Stimulated activated CD8-positive, alpha-beta memory T cell treated with anti-CD3 and anti-CD28 coated beads, Interleukin-7, amount 100 ng/mL, for 4 hours (primary cell): Measurements from ENCODE around the gene PIANP.
"Not testable (repeated sequence)": the region's sequence is repeated elsewhere in the genome, so short reads cannot be mapped to it uniquely, and the experiment has no call there.

Experiments
- DNase-seq, 2 donors: peaks; one replicate each; pipeline ENCODE4 v3.0.0-alpha.2; 2020; ENCODE audit warnings: low read depth in 2 of 2

PIANP gene, protein sequence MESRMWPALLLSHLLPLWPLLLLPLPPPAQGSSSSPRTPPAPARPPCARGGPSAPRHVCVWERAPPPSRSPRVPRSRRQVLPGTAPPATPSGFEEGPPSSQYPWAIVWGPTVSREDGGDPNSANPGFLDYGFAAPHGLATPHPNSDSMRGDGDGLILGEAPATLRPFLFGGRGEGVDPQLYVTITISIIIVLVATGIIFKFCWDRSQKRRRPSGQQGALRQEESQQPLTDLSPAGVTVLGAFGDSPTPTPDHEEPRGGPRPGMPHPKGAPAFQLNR

DNA sequence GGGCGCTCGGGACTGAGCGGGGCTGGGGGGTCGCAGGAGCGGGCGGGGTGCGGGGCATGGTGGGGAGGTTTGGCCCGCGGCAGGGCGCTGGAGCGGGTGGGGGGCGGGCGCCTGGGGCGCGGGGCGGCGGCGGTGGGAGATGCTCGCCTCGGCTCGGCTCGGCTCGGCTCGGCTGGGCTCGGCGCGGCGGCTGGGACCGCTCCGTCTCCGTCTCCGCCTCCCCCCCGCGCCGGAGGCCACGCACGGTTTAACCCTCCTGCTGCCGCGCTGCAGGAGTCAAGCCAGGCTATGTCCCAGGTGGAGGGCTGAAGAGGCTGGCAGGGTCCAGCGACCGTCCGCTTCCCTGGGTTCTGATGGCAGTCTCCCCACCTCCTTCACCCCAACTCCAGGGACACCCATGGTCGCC is at the start of gene PIANP:
Gene PIANP (minus strand): TSS at position 170 of the 406 bp plus-strand sequence. CDS start 2,754 bp downstream, outside the sequence.
- DNase-seq = peak in 1 of 2 donors; percentile 27

DNA sequence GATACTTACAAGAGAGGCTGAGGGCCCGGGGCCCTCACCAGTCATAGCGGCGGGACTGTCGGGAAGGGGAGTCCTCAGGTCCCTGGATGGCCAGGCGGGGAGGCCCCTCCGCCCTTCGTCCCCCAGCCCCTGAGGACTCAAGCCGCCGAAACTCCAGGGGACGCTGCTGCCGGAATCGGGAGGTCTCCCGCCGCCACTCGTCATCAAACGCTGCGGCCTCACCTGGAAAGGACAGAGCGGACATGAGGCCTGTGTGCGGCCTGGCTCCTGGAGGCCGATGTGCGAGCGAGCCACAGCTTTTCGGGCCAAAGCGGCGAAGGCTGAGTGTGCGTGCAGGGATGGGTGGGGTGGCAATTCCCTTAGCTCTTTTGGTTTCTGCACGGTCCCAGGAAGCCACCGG is 48.1 kb upstream of the PIANP start:
- no peak for DNase-seq

DNA sequence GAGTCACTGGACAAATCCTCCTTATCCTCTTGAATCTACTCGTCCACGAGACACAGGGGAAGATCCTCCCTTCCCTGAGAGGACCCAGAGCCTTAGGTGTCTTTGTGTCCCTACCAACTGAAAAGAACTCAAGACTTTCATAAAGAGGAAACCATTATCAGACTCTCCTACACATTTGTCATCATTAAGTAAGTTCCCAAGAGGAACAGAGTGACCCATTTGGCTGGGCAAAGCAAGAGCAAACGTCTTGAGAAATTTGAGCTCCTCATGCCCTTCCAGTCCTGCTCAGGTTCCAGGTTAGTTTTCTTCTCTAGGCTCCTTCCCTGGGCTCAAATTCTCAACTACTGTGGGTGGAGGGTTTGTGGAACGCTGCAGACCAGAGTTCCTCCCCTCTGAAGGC is 46.6 kb upstream of the PIANP start:
- DNase-seq = no peak

DNA sequence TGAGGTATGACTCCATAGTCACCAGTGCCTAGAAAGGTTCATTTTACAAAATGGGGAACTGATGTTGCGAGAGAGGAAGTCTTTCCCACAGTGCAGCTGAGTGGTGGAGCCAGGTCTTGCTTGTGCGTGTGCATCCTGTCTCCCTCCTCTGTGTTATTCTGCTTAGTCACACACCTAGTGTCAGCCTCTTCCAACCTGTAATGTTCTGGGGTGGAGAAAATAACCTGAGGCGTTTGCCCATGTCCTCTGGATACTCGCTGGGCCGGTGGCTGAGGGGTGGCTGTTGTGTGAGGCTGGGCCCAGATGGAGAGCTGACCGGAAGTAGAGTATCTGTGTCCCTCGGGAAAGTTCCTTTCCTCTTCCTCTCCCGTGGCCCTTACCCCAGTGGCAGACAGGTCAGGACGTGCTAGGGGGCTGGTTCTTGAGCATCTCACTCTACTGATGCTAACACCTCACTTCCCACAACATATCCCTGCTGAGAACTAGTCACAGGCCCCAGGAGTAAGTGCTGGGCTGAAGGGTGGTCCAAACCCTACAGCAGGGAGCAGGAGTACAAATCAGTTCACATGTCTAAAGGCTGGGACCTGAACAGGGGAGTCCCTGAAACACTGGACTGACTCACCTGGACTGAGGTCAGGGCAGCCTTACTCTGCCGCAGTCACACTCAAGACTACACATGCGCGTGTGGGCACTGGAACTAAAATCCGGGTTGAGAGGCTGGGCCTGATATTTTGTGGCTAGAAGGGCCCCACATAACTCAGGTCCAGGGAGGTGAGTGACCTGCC is 45.3 kb upstream of the PIANP start:
- no peak for DNase-seq

DNA sequence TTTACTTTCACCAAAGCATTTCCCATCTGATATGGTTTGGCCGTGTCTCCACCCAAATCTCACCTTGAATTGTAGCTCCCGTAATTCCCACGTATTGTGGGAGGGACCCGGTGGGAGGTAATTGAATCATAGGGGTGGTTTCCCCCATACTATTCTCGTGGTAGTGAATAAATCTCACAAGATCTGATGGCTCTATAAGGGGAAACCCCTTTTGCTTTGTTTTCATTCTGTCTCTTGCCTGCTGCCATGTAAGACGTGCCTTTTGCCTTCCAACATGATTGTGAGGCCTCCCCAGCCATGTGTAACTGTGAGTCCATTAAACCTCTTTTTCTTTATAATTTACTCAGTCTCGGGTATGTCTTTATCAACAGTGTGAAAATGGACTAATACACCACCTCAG is 42.7 kb upstream of the PIANP start:
- DNase-seq = not testable (repeated sequence)

DNA sequence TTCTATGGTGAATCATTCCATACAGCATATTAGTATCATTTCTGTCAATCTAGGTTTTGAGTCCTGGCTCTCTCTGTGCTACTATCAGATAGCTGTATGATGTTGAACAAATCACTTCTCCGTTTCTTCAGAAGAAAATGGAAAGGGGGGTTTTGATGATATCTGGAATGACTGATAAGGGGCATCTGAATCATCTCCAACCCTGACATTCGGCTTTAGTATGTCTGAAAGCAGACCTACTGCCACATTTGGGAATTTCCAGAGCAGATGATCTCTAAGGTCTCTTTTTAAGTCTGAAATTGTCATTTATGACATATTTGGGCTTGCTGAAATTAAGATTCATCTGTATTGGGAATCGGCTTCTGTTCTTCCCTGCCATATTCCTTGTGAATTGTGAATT is 42.2 kb upstream of the PIANP start:
- DNase-seq = no peak

DNA sequence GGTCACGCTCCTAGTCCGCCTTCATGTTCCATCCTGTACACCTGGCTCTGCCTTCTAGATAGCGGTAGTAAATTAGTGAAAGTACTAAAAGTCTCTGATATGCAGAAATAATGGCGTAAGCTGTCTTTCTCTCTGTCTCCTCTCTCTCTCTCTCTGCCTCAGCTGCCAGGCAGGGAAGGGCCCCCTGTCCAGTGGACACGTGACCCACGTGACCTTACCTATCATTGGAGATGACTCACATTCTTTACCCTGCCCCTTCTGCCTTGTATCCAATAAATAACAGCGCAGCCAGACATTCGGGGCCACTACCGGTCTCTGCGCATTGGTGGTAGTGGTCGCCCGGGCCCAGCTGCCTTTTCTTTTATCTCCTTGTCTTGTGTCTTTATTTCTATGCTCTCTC is 41.5 kb upstream of the PIANP start:
- not testable (repeated sequence) for DNase-seq

DNA sequence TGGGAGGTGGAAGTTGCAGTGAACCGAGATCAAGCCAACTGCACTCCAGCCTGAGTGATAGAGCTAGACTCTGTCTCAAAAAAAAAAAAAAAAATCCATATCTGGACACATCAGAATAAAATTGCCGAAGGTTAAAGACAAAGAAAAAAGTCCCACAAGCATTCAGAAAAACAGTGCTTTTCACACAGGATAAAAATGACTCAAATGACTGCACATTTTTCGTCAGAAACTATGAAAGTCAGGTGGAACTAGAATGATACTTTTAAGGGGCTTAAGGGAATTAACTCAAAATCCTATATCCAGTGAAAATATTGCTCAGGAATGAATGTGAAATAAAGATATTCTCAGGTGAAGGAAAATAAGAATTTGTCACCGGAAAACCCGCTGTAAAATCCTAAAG is 36.1 kb upstream of the PIANP start:
- DNase-seq = no peak

DNA sequence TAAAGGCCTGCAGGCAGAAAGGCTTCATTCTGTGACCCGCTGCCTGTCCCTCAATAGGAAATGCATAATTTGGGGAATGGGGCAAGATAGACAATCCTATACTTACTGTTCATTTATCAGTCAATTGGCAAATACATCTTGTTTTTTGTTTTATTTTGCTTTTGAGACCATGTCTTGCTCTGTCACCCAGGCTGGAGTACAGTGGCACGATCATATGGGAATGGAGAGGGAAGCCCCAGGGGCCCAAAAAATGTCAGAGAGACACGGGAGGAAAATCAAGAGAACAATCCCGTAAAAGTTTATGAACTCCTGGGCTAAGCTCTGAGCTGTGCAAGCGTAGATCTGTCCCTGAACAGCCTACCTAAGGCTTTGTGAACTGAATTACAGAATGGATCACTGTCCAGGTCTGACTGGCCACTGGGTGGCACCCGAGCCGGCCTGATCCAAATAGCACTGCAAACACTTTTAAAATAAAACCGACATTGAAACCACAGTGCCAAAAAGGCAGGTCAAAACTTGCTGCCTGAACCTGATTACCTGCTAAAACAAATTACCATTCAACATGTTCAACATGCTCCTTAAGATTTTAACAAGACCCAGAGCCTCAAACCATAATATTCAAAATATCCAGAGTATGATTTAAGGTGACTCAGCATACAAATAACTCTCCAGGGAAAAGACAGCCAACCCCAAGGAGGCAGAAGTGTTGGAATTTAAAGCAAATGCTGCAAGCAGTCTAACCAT is 35.0 kb upstream of the PIANP start:
- DNase-seq = peak in 1 of 2 donors; percentile 35

DNA sequence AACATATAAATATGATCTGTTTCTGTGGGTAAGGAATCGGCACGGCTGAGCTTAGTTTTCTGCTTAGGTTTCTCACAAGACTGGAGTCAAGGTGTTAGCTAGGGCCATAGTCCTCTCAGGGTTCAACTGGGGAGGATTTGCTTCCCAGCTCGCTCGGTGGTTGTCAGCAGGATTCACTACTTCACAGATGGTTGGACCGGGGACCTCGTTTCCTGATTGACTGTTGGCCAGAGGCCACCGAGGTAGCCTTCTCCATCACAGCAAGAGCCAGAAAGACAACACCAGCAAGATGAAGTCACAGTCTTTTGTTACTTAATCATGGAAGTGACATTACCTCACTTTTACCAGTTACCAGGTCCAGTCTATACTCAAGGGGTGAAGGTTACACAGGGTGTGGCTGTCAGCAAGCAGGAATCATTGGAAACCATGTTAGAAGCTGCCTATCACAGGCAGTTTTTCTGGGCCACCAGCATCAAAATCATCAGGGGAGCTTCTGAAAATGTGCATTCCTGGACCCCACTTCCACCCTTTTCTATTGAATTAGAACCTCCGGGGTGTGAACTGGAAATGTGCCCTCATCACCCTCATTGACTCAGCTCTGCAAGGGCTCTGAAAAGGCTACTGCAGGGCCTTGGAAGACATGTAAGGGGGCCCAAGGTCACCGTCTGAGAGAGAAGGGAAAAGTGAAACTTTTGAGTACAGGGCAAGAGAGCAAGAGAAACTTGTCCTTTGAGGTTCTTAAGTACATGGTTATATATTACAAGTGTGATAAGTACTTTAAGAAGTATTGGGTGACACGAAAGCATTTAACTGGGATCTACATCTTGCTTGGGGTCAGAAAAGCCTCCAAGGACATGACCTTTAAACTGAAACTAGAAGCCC is 34.1 kb upstream of the PIANP start:
- DNase-seq = no peak

DNA sequence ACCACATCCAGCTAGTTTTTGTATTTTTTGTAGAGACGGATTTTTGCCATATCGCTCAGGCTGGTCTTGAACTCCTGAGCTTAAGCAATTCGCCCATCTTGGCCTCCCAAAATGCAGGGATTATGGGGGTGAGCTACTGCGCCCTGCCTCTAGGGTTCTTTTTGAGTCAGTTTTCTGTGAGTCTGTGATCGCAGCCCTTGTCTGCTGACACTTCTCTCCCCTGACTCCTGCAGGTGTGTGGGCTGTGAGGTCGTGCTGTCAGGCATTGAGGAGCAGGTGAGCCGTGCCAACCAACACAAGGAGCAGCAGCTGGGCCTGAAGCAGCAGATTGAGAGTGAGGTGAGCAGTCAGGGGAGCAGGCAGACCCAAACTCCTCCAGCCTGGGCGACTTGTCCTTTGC is 29.6 kb upstream of the PIANP start:
- DNase-seq = no peak

DNA sequence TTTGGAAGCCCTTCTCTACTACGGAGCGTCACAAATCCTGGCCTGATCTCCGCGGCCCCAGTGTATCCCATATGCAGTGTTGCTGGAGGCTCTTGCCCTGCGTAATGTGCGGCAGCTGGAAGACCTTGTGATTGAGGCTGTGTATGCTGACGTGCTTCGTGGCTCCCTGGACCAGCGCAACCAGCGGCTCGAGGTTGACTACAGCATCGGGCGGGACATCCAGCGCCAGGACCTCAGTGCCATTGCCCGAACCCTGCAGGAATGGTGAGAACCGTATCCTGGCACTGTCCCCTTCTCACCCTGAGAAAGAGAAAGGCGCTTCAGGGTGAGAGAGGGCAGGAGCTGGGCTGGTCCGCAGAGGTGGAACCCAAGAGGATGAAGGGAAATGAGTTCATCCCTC is 28.6 kb upstream of the PIANP start:
- no peak for DNase-seq

DNA sequence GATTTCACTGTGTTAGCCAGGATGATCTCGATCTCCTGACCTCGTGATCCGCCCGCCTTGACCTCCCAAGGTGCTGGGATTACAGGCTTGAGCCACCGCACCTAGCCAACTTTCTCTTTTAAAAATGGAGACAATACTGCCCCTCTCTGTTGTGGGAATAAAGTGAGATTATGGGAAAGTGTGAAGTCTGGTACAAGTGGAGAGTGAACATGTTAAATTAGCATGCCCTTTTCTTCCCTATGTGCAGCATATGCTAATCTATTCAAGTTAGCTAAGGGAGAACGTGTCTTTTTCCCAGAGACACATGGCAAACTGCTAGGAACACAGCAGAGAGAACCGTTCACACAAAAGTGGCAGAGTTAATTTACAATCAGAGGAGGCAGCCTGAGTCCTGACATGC is 24.7 kb upstream of the PIANP start:
- no peak for DNase-seq

DNA sequence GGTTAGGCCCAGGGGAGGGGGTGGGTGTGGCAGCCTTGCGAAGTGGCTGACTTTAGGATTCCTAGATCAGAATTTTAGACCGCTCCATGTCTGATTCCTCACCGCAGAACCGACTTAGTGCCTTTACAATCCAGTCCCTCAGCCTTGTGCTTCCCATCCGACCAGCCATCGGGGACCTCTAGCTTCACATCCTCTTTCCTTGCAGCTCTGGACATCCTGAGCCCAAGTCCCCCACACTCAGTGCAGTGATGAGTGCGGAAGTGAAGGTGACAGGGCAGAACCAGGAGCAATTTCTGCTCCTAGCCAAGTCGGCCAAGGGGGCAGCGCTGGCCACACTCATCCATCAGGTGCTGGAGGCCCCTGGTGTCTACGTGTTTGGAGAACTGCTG is 23.8 kb upstream of the PIANP start:
- no peak for DNase-seq

DNA sequence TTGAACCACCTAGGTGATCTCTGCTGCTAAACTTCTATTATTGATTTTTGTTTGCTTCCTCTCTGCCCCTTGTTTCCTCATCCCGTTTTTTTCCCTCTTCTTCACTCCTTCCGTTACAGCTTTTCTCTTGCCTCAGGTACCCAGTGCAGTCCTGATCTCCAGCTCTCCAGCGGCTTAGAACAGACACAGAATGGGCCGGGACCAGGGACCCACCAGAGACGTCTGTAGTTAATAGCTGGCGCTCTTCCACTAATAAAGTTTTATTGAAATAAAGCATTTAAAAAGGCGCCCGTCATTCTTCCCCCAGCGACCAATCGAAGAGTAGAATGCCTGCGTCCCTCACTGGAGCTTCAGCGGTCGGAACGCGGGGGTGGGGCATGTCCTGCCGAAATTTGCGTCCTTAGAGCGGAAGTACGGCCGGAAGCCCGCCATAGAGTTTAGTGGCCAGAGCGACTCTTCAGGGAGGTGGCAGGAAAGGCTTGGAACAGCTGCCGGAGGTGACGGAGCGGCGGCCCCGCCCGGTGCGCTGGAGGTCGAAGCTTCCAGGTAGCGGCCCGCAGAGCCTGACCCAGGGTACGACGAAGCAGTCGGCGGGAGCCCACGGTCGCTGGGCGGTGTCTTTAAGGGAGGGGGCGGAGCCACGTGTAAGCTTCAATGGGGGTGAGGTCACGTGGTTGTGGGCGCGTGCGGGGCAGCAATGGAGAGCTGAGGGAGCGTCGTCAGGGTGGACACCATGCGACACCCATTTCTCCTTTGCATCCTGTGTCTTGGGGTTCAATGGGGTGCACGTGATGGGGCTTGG is 23.2 kb upstream of the PIANP start, which contains the start of gene COPS7A:
Gene COPS7A (plus strand): TSS at position 440 of the 802 bp plus-strand sequence. CDS start 611 bp downstream, outside the sequence.
- DNase-seq = peak; percentile 88 to 90

DNA sequence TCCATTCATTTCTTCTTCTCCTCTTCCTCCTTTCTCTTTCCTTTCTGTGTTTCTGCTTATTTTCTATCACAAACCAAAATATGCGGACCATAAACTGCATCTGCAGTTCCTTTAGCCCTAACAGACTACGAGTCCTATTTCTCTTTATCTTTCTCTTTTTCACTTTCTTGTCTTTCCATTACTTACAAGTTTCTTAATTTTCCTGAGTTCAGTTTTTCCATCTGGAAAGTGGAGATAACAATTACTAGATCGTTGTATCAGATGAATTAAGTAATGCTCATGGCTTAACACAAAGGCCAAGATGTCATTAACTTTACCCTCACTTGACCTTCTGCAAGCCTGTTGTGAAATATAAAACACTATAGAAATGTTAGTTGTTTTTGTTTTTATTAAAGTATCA is 22.2 kb upstream of the PIANP start:
- no peak for DNase-seq

DNA sequence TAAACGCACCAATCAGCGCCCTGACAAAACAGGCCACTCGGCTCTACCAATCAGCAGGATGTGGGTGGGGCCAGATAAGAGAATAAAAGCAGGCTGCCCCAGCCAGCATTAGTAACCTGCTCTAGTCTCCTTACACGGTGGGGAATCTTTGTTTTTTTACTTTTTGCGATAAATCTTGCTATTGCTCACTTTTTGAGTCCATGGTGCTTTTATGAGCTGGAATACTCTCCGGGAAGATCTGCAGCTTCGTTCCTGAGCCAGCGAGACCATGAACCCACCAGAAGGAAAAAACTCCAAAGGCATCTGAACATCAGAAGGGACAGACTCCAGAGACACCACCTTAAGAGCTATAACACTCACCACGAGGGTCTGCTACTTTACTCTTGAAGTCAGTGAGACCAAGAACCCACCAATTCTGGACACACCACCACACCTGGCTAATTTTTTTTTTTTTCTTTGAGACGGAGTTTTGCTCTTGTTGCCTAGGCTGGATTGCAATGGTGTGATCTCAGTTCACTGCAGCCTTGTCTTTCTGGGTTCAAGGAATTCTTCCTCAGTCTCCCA is 16.3 kb upstream of the PIANP start:
- no peak for DNase-seq

DNA sequence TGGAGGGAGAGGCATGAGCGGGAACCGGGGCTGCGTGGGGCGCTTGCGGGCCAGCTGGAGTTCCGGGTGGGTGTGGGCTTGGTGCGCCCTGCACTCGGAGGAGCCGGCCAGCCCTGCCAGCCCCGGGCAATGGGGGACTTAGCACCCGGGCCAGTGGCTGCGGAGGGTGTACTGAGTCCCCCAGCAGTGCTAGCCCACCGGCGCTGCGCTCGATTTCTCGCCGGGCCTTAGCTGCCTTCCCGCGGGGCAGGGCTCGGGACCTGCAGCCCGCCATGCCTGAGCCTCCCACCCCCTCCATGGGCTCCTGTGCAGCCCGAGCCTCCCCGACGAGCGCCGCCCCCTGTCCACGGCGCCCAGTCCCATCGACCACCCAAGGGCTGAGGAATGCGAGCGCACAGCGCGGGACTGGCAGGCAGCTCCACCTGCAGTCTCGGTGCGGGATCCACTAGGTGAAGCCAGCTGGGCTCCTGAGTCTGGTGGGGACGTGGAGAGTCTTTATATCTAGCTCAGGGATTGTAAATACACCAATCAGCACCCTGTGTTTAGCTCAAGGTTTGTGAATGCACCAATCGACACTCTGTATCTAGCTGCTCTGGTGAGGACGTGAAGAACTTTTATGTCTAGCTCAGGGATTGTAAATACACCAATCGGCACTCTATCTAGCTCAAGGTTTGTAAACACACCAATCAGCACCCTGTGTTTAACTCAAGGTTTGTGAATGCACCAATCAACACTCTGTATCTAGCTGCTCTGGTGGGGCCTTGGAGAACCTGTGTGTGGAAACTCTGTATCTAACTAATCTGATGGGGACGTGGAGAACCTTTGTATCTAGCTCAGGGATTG is 15.6 kb upstream of the PIANP start:
- not testable (repeated sequence) for DNase-seq

DNA sequence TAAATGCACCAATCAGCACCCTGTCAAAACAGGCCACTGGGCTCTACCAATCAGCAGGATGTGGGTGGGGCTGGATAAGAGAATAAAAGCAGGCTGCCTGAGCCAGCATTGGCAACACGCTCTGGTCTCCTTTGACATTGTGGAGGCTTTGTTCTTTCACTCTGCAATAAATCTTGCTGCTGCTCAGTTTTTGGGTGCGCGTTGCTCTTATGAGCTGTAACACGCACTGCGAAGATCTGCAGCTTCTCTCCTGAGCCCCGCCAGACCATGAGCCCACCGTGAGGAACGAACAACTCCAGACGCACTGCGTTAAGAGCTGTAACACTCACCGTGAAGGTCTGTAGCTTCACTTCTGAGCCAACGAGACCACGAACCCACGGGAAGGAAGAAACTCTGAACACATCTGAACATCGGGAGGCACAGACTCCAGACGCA is 8.4 kb upstream of the PIANP start:
- DNase-seq = no peak
